DMS114 treated with DMSO at 0.1 percent for 48 hours (cell line): ENCODE results near the gene CLIC4.
"Not testable (repeated sequence)": the region's sequence is repeated elsewhere in the genome, so short reads cannot be mapped to it uniquely, and the experiment has no call there.

Experiments
- DNase-seq: peaks from one replicate; lab custom pipeline; 2025; ENCODE audit not compliant: unreplicated experiment; lab: John Stamatoyannopoulos, UW

CLIC4 gene

GRCh38 chr1:24873148-24873547 is 127.9 kb downstream of the CLIC4 start:
- DNase-seq: no peak

- no peak for DNase-seq
These were observed 128.8 kb downstream of the CLIC4 start for GRCh38 chr1:24874056-24874455.

- DNase-seq: no peak
These were observed 129.5 kb downstream of the CLIC4 start for GRCh38 chr1:24874611-24875234.

- DNase-seq: no peak
These were observed 130.0 kb downstream of the CLIC4 start for GRCh38 chr1:24875257-24875656.

- DNase-seq: no peak
These were observed 130.8 kb downstream of the CLIC4 start for GRCh38 chr1:24875991-24876506.

- DNase-seq: no peak
These were observed 132.8 kb downstream of the CLIC4 start for GRCh38 chr1:24878045-24878444.

GRCh38 chr1:24878775-24879742 is 133.8 kb downstream of the CLIC4 start:
- DNase-seq: no peak

GRCh38 chr1:24881034-24881433 is 135.8 kb downstream of the CLIC4 start:
- DNase-seq: no peak

GRCh38 chr1:24884751-24885150 is 139.5 kb downstream of the CLIC4 start:
- DNase-seq: no peak

GRCh38 chr1:24886241-24886640 is 141.0 kb downstream of the CLIC4 start:
- DNase-seq: no peak

- no peak for DNase-seq
These were observed 143.1 kb downstream of the CLIC4 start for GRCh38 chr1:24888061-24888970.

GRCh38 chr1:24888971-24889676 is 143.9 kb downstream of the CLIC4 start:
- DNase-seq: no peak

GRCh38 chr1:24890887-24891286 is 145.6 kb downstream of the CLIC4 start:
- DNase-seq: no peak

GRCh38 chr1:24891367-24891766 is 146.1 kb downstream of the CLIC4 start:
- not testable (repeated sequence) for DNase-seq

GRCh38 chr1:24892188-24893153 is 147.2 kb downstream of the CLIC4 start:
- no peak for DNase-seq

GRCh38 chr1:24893431-24893830 is 148.2 kb downstream of the CLIC4 start:
- DNase-seq: no peak
